Measurements from ENCODE around the gene WNK2.

The WNK2 gene

DNA sequence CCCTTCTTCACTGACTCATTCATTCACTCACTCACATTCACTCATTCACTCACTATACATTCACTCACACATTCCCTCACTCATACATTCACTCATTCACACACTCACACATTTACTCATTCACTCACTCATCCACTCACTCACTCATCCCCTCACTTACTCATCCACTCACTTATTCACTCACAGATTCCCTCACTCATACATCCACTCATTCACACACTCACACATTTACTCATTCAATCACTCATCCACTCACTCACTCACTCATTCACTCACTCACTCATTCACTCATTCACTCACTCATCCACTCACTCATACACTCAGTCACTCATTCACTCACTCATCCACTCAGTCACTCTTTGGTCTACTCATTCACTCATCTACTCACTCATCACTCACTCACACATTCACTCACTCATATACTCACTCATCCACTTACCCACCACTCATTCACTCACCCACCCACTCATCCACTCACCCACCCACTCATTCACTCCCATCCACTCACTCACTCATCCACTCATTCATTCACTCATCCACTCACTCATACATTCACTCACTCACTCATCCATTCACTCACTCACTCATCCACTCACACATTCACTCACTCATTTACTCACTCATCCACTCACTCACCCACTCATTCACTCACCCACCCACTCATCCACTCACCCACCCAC is 27.2 kb downstream of the WNK2 start:
- no peak for FAIRE-seq

DNA sequence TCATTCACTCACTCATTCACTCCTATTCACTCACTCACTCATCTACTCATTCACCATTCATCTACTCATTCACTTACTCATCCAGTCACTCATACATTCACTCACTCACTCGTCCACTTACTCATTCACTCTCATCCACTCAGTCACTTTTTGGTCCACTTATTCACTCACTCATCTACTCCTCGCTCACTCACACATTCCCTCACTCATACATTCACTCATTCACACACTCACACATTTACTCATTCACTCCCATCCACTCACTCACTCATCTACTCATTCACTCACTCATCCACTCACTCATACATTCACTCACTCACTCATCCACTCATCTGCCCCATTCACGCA is 27.7 kb downstream of the WNK2 start:
- no peak for DNase-seq (ENCODE audit: insufficient read length, low spot score)
- no peak for FAIRE-seq

More for the DNA sequence above, 27.2 kb downstream of the WNK2 start:
- no peak for DNase-seq (ENCODE audit: insufficient read length, low spot score)

DNA sequence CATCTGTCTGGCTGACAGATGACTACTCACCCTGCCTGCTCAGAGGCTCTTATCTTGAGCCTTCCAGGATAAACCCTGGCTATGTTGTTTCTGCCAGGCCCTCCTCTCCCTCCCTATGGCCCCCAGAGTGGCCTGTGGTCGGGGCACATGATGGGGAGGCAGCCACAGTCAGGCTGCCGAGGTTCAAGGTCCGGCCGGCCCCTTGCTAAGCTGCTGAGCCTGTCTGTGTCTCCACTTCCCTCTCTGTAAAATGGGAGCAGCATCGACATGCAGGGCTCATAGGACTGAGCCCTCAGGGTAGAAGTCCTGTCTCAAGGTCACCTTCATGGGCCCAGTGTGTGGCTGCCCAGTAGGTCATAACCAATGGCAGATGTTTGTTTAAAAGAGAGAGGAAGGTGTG is 28.5 kb downstream of the WNK2 start:
- no peak for FAIRE-seq
- no peak for DNase-seq (ENCODE audit: insufficient read length, low spot score)

DNA sequence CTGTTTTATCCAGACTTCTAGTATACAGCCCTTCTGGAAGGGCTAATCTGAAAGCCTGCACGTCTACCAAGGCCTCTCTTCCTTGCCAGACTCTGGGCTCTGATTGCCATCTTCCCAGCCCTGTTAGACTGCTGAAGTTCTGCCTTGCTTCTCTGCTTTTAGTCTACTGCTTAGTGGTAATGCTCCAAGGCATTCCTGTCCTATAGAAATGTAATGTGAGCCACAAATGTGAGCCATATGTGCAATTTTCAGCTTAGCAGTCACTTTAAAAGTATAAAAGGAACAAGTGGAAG is 32.1 kb downstream of the WNK2 start:
- DNase-seq (ENCODE audit: insufficient read length, low spot score) (no peak), FAIRE-seq (no peak)

DNA sequence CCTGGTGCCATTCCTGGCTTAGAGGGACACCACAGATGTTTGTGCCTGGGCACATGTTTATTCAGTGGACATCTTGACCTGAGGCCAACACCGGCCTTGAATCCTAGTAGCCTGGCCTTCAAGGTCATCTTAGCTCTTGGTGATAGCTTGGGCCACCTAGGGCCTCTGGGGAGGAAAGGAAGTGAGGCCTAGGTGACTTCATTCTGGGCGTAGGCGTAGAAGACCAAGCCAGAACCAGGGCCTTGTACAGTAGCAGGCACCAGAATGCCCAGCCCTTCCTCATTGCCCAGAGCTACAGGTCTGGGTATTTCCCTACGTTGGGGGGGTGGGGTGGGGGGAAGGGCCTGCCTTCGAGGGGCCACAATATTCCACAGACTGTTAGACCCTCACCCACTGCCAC is 33.8 kb downstream of the WNK2 start:
- no peak for DNase-seq (ENCODE audit: insufficient read length, low spot score)
- FAIRE-seq = no peak

DNA sequence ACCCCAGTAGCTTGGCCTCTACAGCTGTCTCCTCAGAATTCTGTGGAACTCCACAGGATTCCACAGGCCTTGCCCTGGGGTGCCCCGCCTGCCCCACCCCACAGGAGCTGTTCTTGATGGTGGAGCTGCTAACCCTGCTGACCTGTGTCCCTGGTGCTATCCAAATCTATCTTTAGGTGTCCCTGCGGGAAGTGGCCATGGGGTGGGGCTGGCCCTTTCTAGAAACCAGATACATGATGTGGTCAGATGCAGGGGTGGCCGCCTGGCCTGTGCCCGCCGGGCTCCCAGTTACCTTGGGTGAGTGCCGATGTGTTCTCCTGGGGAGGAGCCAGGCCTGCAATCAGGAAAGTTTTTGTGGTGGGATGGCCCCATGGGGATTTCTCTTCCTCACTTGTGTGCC is 34.2 kb downstream of the WNK2 start:
- FAIRE-seq = no peak
- no peak for DNase-seq (ENCODE audit: insufficient read length, low spot score)

DNA sequence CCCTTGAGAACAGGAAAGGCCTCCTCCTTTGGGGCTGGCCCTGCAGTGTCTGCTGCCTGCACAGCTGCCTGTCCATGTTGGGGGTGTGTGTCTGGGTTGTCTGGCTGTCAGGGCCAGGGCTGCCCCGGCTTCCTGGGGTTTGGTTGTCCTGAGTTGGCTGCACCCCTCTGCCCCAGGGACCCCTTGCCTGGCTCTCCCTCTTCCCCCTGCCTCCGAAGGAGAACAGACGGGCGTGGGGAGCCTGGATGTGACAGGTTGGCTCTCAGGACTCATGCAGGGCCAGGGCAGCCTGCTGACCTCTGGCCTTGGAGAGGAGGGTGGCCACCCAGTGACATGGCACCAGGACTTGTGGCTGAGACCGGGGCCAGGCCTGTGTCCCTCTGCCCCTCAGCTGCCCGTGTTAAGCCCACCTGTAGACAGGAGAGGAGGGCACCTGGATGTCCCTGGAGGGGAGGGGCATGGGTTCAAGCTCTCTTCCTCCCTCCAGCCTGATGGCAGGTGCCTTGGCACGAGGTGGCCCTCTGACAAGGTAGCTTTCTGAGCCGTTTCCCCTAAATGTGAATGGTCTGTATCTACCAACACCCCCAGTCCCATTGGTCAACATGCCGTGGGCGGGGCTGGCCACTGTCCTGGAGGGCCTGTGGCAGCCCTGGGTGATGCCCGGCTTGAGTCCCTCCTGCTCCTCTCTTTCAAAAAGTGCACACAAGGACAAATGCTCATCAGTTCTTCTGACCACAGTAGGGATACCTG is 34.9 kb downstream of the WNK2 start:
- FAIRE-seq = no peak
- DNase-seq (ENCODE audit: insufficient read length, low spot score) = no peak

DNA sequence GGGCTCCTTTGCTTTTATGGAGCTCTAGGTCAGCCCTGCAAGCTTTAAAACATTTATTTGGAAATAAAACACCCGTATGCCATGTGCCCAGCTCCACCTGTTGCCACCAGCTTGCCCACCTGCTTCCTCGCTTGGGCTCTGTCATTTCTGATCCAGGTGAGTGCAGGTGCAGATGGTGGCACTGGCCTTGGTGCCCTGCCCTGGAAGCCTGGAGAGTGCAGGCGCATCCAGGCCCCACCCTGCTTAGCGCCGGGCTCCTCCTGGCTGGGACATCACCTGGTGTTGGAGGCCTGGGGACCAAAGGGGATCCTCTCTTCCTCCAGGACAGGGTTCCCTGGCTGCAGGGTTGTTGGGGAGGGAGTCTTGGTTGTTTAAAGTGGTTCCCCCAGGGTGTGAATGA is 35.8 kb downstream of the WNK2 start:
- FAIRE-seq (no peak), DNase-seq (ENCODE audit: insufficient read length, low spot score) (no peak)

DNA sequence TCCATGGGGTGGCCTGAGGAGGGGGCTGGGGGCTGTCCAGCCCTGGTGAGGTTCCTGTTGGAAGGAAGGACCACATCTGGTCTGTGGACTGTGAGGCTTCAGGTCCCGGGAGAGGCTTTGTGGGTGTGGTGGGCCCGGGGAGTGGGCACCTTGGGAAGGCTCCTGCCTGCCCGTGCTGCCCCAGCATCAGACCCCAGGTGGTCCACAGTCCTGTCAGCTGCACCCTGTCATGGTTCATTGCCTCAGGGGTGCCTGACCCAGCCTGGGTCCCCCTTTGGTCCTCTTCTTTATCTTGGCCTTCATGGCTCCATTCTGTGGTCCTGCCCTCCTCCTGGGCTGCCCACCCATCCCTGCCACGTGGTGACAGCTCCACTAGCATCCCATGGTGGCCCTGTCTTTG is 36.7 kb downstream of the WNK2 start:
- DNase-seq (ENCODE audit: insufficient read length, low spot score) (no peak), FAIRE-seq (no peak)

DNA sequence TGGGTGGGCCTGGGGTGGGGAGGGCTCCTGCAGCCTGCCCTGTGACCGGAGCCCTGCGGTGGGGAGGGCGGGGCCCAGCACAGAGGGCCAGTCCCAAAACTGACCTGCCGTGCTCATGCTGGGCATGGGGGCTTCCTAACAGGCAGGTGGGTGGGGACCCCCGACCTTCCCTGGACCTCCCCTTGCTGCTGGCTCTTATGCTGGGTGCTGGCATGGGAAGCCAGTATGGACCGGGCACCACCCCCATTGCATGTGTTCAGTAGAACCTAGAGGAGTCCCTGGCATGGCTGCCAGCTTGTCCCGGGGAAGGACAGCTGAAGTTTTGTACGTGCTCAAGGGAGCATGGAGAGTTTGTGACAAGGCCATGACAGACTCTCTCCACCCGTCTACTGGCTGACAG is 37.1 kb downstream of the WNK2 start:
- FAIRE-seq (no peak), DNase-seq (ENCODE audit: insufficient read length, low spot score) (no peak)

DNA sequence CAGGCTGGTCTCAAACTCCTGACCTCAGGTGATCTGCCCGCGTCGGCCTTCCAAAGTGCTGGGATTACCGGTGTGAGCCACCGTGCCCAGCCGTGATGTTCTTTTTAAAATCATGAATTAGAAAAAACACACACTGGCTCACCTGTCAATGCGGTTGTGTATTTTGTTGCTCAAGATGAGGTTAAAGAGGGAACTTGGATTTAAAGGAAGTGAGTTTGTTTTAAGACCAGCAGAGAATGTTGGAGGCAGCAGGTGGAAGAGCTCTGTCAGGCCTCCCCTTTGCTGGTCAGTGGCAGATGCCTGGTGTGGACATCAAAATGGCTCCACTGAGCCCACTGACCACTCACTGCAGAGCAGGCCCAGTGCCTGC is 38.9 kb downstream of the WNK2 start:
- DNase-seq (ENCODE audit: insufficient read length, low spot score) = no peak
- FAIRE-seq = no peak

DNA sequence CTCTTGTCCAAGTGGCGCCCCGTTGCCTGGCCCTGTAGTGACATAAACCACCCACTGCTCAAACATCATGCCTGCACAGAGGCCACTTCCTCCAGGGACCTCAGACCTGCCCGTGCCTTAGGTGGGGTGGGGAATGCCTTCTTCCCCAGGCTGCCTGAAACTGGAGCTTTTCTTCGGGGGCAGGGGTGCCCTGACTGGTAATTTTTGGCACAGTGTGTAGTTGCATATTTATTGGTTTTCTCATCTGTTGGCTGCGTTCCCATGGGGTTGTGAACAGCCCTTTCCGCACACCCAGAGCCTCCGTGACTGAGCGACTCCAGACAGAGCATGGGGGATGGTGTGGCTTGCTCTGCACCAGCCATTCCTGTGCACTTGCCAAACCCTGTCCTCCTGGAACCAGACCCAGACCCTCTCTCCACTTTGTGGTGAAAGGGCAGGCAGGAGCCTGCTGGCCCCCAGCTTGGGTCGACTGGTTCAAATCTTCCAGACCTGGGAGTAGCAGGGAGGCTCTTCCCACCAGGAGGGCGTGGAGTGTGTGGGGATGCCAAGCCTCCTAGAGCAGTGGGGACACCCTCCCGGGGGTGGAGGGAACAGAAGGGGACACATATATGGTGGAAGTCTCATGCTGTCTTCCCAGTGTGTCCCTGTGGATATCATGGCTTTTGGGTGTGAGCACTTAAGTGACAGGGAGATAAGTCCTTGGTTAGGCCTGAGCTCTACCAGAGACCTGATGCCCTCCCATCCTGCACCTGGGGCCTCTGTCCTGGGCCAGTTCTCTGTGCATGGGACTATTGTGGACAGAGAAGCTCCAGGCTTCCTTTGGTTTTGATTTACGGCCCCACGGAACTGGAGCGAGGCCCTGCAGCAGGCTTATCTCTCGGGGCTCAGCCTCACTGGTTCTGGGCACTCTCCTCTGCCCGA is 39.6 kb downstream of the WNK2 start:
- no peak for FAIRE-seq
- no peak for DNase-seq (ENCODE audit: insufficient read length, low spot score)

DNA sequence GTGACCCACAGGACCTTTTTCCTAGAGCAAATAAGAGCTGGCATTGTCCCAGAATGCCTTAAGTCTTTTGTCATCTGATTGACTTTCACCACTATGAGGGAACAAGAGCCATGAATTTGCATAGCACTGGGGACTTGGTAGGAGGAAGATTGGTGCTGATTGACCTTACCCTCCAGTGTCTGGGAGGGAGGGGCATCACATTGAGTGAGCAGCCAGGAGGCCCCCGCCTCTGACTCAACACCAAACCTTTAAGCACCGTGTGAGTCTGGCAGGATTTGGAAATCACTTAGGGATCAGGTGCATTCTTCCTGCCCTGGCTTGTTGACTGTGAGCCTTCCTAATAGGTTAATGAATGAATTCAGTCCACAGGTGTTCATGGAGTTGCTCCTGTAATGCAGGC is 40.7 kb downstream of the WNK2 start:
- FAIRE-seq (no peak), DNase-seq (ENCODE audit: insufficient read length, low spot score) (no peak)

DNA sequence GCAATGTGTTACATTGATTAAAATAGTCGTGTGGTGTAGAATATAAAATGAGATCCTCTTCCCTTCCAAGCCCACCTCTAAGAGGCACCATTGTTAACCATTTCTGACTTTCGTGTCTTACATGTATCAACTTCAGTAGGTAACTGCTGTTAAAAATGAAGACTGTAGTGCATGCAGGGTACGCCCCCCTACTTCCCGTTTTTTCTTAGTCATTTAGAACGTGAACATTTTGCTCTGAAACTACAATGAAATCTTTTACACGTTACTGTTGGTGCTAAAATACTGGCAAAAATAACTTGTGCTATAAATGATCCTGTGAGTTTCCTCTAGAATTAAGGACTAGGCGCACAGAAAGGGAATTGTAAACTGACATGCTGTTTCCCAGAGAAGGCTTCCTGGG is 41.5 kb downstream of the WNK2 start:
- DNase-seq (ENCODE audit: insufficient read length, low spot score) (no peak), FAIRE-seq (peak; percentile 81)

DNA sequence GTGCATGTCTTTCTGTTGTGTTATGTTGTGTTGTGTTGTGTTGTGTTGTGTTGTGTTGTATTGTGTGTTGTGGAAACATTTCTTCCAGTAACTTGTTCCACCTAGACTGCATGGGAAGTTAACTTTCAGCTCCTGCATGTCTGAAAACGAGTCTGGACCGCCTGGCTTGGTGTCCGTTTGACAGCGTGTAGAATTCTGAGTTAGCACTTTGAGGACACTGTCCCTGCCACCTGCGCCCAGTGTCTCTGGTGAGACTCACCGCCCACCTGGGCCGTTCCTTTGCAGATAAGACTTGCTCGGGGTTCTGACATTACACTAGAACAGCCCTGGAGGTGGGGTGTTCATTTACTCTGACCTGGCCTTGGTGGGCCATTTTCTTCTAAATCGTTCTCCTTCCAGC is 42.0 kb downstream of the WNK2 start:
- no peak for FAIRE-seq
- DNase-seq (ENCODE audit: insufficient read length, low spot score) = no peak

DNA sequence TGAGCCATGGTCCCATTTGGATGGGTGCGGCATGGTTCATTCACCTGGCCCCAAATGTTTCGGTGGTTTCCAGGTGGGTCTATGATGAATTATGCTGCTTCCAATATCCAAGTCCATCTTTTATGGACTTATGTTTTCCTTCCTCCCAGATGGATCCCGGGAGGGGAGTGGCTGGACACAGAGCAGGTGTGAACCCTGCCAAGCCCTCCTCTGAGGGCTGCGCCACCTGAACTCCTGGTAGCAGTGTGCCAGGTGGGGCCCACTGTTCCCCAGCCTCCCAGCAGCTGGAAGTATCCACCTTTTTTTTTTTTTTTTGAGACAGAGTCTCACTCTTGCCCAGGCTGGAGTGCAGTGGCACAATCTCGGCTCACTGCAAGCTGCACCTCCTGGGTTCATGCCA is 42.9 kb downstream of the WNK2 start:
- FAIRE-seq (no peak), DNase-seq (ENCODE audit: insufficient read length, low spot score) (no peak)

DNA sequence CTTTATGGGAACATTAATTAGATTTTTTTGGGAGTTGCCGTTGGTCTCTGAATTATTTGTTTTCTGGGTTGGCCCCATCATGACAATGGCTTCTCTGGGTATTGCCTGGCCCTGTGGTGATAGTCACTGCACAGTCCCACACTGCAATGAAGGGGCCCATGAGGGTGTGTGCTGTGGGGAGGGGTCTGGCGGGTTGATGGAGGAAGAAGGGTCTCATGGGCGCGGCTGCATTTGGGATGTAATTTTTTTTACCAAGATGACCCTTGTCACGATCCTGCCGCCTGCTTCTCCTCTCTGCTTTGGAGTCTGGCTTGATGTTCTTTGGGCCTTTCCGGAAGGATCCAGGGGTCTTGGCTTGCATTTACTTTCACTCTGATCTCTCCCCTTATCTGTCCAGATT is 44.1 kb downstream of the WNK2 start:
- FAIRE-seq (no peak), DNase-seq (ENCODE audit: insufficient read length, low spot score) (no peak)

DNA sequence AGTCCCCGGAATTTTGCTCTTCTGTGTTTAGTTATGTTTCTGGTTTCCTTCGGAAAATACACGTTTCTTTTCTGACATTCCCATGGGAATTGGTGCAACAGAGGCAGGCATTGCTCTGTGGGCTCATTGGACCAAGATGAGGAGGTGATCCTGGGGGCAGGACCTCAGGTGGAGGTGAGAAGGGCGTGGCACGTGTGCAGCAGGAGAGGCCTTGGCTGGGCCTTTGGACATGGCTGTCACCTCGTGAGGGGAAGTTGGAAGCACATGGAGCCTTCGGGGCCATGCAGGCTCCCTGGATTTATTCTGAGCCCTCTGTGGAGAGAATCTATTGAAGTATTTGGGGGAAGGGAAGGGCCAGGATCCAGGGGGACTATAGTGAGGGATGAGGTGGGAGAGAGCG is 44.5 kb downstream of the WNK2 start:
- no peak for FAIRE-seq
- no peak for DNase-seq (ENCODE audit: insufficient read length, low spot score)

DNA sequence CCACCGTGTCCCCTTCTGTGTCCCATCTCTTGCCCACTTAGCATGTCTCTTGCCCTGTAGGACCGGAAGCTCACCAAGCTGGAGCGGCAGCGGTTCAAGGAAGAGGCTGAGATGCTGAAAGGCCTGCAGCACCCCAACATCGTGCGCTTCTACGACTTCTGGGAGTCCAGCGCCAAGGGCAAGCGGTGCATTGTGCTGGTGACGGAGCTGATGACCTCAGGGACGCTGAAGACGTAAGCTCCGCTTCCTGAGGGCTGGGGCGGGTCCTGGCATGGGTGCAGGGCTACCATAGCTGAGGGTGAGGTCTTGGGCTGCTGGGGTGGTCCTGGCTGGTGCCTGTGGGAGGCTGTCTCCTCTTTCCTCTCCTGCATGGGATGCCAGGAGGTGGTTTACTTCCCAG is 45.7 kb downstream of the WNK2 start:
- FAIRE-seq (no peak), DNase-seq (ENCODE audit: insufficient read length, low spot score) (no peak)

DNA sequence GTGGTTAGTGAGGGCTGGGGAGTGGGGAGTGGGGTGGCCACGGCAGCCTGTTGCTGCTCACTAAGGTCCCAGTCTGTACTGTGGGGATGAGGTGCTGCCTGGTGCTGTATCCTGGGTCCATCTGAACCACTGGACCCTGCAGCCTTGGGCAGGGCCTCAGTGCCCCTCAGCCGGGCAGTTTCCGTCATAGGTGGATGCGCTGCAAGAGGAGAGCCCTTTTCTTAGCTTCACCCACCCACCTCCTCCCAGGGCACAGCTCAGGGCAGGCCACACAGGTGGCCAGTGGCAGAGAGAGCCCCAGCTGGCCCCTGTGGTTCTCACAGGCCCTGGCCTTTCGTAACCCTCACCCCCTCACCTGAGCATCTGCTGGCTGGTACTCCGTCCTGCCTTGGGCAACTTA is 46.2 kb downstream of the WNK2 start:
- DNase-seq (ENCODE audit: insufficient read length, low spot score) (no peak), FAIRE-seq (no peak)

DNA sequence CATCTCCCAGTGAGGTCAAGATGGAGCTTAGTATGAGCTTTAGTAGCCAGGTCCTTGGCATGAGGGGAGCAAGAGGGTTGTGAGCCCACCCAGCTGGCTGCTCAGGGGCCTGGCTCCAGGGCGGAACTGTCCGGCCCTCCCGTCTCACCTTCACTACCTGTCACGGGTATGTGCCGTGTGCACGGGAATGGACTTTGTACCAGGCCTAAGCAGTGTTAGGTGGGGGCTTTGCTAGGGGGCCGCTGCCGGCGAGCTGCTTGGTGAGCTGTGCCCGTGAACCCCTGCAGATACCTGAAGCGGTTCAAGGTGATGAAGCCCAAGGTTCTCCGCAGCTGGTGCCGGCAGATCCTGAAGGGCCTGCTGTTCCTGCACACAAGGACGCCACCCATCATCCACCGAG is 46.7 kb downstream of the WNK2 start:
- no peak for FAIRE-seq
- DNase-seq (ENCODE audit: insufficient read length, low spot score) = no peak

DNA sequence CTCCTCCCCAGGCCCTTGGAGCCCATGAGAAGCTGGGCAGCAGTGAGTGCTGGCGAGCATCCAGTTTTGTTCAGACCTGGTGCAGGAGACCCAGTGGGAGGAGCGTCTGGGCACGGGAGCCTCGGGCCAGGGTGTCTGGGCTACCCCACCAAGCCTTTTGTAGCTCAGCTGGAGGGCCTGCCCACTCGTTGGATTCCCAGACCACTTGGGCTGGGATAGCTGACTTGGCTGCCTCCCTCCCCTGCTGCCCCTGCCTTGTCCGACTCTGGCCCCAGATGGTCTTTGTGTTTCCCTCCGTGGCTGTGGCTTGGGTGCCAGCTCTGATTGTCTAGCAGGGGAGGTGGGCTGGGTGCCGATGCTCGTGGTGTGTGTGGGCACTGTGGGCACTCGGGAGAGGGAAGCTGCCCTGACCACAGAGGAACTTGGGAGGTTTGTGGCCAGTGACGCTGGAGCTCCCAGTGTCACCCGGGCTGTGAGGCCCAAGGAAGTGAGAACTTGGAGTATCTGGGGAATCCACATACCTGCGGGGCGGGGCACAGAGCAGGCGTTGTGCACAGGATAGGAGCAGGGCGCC is 47.3 kb downstream of the WNK2 start:
- FAIRE-seq (no peak), DNase-seq (ENCODE audit: insufficient read length, low spot score) (no peak)
